PFSK-1 (cell line): ENCODE data around the gene BCAS3.

Experiments used
- FOXP2 ChIP-seq: optimal IDR thresholded peaks from 2 replicates; pipeline ENCODE3; 2011; ENCODE audit warnings: borderline replicate concordance, control low read depth, inconsistent platforms; ENCODE audit not compliant: insufficient read depth; ENCODE audit errors: extremely low read length, extremely low read depth
- POLR2AphosphoS5 ChIP-seq: IDR thresholded peaks from 2 replicates; pipeline ENCODE4 v1.6.1; 2012; ENCODE audit warnings: low read depth, mild to moderate bottlenecking, control low read depth, low read length, moderate library complexity
- REST ChIP-seq, 2 experiments: IDR thresholded peaks; 2 replicates each; pipeline versions ENCODE4 v1.6.1 to v1.8.0; 2011 to 2012; ENCODE audit warnings: low read depth in 2 of 2, low read length in 2 of 2, control low read depth in 1 of 2, inconsistent platforms in 1 of 2, mild to moderate bottlenecking in 1 of 2, moderate library complexity in 1 of 2; ENCODE audit not compliant: insufficient read depth in 1 of 2
- SIN3A ChIP-seq: IDR thresholded peaks from 2 replicates; pipeline ENCODE4 v1.6.1; 2012; ENCODE audit warnings: mild to moderate bottlenecking, low read length, moderate library complexity, borderline replicate concordance; ENCODE audit not compliant: insufficient read depth
- TAF1 ChIP-seq: IDR thresholded peaks from 2 replicates; pipeline ENCODE4 v1.6.1; 2012; ENCODE audit warnings: low read length, control low read depth, borderline replicate concordance; ENCODE audit not compliant: insufficient read depth

GRCh38 chr17:61390479-61390791 is 712.8 kb downstream of the BCAS3 start:
- no peak for TF ChIP-seq POLR2AphosphoS5
- no peak for TF ChIP-seq REST (IDR thresholded peaks at IDR 0.05; ENCODE audit: insufficient read depth in 1 of 2, low read depth in 2 of 2, low read length in 2 of 2)
- no peak for TF ChIP-seq TAF1
- no peak for TF ChIP-seq SIN3A
- TF ChIP-seq FOXP2 = no peak
